A549 treated with RU486 at 1 μM for 4 hours (cell line): ENCODE measurements around the gene TMCO5A. TPM values are rescaled to one million over a fixed set of nuclear protein-coding genes. Genes with fewer than 3 reads are reported as not detected.

Experiments used
- total RNA-seq: library from RNA; stranded (reverse); fragments of 200-300 nt; extraction: Qiagen RNA extraction; gene quantifications from 5 replicates; pipeline ENCODE4 v1.2.3, GENCODE V29; 2022; ENCODE audit warnings: low read depth

TMCO5A gene
- not detected in 5 replicates for total RNA-seq

DNA sequence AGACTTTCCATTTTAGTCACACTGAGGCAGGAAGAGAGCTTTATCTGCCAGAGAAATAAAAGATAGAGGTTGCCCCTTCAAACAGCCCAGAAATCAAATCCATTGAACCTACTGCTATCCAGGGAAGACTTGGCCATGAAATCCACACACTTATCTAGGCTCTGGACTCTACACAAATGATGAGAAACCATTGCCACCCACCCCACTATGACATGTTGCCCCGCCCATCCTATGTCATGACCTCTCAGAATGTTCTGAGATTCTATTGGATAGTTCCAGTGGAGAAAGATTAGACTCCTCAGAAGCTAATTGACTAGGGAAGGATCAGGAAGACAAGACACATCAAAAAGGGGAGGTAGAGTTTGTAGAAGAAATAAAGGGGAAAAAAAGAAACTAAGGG lies at the start of gene TMCO5A:
Gene TMCO5A (plus strand): TSS at position 301 of the 400 bp plus-strand sequence. CDS start 1,684 bp downstream, outside the sequence.

